ENCODE data around the gene APOL4.

DNA sequence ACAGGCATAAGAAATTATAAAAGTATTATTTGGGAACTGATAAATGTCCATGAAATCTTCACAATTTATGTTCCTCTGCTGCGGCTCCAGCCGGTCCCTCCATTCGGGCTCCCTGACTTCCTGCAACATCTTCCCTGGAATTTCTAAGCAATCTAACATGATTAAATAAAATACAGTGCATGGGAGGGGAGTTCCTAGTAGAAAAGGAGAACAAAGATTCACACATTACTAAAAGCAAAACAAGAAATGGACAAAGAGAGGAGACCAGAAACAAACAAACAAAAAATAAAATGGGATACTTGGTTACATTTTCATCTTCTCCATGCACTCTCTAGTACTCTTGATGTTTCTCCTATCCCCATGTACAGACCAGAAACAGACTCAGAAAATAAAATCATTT, 8.6 kb upstream of the APOL4 start:
- TF ChIP-seq CTCF (IDR thresholded peaks at IDR 0.05) (no peak), EP300 (IDR thresholded peaks at IDR 0.05) (no peak)
